GM18505 (cell line): ENCODE measurements around the gene NUP42.

Experiments used
- ATAC-seq: cut with Tn5 transposase; IDR thresholded peaks from one replicate; pipeline ENCODE4 v1.9.1; 2021; ENCODE audit not compliant: unreplicated experiment
- POLR2A ChIP-seq: IDR thresholded peaks from 4 replicates; pipeline ENCODE4 v1.6.1; 2011; ENCODE audit warnings: borderline replicate concordance; ENCODE audit not compliant: insufficient read depth, insufficient read length; ENCODE audit errors: extremely low read depth

NUP42 gene

GRCh38 chr7:23181684-23182553 lies at the start of gene NUP42:
Gene NUP42 (plus strand): TSS chr7:23182048. CDS start chr7:23182086, 38 bp downstream.
- peak; percentile 89 for TF ChIP-seq POLR2A
- ATAC-seq = peak; percentile 95

- no peak for TF ChIP-seq POLR2A
- no peak for ATAC-seq
These were observed 48.1 kb upstream of the NUP42 start for GRCh38 chr7:23133797-23134196.

DNA sequence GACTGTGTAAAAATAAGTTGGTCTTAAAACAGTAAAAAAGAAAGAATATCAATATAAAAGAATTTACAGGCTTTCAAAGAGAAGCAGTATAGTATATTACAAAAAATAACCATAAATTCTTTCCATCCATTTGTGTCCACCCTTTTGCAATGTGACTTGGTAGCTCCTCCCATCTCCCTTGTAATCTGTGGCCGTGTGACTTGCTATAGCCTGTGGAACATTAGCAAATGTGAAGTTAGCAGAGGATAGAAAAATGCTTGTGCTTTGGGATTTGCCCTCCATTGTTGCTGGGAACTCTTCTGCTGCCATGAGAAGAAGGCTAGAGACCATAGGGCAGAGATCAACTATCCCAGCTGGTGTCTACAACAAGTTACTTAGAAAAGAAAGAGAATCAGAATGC lies 46.1 kb upstream of the NUP42 start:
- no peak for ATAC-seq
- TF ChIP-seq POLR2A = no peak

DNA sequence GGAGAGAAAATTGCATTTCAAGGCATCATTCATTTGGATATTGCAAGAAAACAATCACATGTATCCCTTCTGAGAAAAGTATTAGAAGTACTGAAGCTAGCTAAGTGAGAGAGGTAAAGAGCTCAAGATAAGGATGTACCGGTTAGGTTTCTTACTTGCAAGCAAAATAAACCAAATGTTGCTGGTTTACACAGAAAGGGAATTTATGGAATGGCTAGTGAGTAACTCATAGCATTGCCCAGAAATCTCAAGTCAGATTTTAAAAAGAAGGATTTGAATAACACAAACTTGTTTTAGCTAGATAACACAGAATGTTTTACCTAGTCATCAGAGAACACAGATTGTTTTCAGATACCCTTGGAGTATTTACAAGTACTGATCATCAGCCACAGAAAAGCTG lies 45.6 kb upstream of the NUP42 start:
- no peak for ATAC-seq
- no peak for TF ChIP-seq POLR2A

- TF ChIP-seq POLR2A = no peak
- no peak for ATAC-seq
These were observed 24.2 kb upstream of the NUP42 start for GRCh38 chr7:23157679-23158078.

DNA sequence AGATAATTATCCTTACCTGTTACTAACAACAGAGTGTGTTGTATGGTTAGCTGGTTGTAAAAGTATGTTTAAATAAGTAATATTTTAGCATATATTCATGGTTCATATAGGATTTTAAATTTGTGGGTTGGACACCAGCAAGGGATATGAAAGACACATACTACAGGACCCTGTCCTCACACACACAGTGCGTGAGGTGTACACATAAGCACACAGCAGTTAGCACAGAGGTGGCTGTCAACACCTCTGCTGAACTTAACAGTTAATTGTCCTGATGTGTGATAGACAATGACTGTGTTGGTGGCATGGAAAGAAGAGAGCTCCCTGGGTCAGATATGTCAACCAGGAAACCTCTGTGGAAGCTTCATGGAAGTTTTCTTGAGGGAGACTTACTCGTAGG lies 23.3 kb upstream of the NUP42 start:
- ATAC-seq = no peak
- no peak for TF ChIP-seq POLR2A

DNA sequence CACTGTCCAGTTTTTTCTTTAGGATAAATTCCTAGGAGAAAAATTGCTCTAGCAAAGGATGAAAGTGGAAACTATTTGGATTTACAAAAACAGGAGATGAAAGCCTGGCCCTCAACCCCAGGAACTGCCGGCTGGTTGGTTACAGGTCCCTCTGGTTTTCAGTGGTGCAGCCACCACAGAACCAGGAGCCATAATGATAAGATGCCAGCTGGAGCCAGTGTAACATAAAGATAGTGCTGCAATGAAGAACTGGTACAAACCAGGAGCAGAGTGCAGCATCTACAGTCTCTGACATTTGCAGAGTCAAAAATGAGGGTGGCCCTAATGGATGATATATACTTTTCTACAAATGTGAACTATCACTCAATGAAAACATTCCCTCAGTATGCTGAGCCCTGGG lies 20.4 kb upstream of the NUP42 start:
- no peak for TF ChIP-seq POLR2A
- no peak for ATAC-seq

DNA sequence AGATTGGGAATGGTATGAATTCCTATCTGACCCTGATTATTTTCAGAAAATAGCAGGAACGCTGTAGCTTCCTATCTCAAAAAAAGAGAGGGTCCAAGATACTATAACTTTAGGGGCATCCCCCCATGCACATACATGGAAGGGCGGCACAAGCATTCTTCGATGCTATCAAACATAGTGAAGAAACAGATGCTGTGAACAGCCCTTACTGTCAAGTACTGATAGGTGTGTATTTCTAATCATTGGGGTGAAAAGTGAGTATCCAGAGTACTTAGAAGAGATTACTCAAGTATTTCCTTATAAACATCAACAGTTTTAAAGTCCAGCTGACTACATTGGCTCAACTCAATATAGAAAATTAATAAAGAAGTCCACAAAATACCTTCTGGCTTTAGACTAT lies 17.0 kb upstream of the NUP42 start:
- no peak for ATAC-seq

DNA sequence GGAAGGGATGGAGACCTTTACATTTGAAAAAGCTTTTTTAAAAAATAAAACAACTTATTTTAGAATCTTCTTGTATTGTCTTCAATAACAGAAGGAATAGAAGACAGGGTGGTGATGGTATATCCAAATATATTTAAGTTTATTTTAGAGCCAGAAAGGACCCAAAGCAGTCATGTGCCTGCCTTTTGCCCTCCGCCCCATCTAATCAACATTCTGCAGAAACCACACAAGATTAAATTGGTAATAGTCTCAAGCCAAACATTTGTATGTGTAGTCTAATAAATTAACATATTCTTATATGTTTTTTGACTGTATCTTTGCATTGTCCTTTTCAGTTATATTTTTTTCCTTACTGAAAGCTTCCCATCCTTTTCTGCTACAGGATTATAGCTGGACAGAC lies 16.5 kb upstream of the NUP42 start:
- no peak for TF ChIP-seq POLR2A
- ATAC-seq = no peak

More for the DNA sequence above, 17.0 kb upstream of the NUP42 start:
- no peak for TF ChIP-seq POLR2A

- no peak for ATAC-seq
- no peak for TF ChIP-seq POLR2A
These were observed 14.2 kb upstream of the NUP42 start for GRCh38 chr7:23167691-23168090.

DNA sequence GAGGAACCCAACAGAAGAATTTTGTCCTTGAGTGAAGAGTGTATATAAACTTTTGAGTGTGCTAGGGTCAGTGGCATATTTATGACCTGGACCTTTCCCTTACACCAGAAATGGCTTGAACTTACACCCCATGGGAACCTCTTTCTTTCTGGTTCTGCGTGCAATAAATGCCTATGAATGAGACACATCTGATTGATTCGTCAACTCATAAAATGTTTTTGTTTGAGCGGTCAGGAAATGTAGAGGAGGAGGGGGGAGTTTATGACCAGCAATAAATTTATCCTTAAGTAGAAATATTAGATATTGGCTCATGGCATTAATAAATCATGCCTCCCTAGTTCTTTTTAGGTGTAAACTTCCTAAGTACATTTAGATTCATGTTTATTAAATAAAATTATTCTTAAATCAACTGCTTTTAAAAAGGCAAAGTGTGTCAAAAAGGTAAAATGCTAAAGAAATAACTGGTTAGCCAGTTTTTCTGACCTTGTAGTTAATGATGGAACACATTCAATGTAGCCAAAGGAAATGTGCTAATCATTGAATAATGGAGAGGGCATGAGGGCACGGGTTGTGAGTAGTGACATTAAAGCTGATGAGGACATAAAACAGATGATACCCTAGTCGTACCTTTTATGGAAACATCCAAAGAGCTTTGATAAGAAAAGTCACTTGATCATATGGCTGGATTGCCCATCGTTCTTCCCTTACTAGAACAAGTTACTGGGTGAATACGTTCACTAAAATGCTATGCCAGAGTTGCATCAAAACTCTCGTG lies 13.6 kb upstream of the NUP42 start:
- ATAC-seq = no peak
- no peak for TF ChIP-seq POLR2A

DNA sequence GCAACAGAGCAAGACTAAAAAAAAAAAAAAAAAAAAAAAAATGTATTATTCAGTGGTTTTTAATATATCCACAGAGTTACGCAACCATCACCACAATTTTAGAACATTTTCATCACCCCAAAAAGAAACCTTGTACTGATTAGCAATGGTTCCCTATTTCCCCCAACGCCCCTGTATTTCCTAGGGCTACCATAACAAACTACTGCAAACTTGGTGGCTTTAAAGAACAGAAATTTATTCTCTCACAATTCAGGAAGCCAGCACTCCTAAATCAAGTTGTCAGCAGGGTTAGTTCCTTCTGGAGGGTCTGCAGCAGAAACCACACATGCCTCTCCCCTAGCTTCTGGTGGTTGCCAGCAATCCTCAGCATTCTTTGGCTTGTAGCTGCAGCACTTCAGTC lies 5.9 kb upstream of the NUP42 start:
- no peak for TF ChIP-seq POLR2A
- no peak for ATAC-seq

DNA sequence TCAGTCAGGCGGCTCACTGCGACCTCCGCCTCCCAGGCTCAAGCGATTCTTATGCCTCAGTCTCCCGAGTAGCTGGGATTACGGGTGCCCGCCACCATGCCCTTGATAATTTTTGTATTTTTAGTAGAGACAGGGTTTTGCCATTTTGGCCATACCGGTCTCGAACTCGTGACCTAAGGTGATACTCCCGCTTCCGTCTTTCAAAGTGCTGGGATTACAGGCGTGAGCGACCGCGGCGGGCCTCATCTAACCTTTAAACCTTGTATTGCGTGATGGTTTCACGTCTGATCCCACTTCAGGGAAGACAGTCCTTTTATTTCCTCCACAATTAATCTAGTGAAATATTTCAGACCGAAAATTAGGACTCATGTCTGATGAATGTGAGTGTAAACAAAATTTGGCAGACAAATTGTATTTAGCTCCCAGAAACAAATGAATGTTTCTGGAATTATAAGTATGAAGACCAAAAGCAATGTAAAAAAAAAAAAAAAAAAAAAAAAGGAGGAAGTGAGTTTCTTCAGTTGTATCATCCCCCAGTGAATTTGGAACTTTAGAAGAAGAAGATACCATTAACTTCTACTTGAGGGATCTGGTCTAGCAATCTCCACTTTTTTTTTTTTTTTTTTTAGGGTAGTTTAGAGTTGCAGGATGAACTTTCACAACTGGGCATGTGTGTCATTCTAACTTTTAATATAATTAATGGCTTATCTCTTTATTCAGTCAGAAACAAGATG lies 1.6 kb downstream of the NUP42 start:
- no peak for TF ChIP-seq POLR2A
- no peak for ATAC-seq
